ENCODE measurements around the gene PLCB2.

The PLCB2 gene

DNA sequence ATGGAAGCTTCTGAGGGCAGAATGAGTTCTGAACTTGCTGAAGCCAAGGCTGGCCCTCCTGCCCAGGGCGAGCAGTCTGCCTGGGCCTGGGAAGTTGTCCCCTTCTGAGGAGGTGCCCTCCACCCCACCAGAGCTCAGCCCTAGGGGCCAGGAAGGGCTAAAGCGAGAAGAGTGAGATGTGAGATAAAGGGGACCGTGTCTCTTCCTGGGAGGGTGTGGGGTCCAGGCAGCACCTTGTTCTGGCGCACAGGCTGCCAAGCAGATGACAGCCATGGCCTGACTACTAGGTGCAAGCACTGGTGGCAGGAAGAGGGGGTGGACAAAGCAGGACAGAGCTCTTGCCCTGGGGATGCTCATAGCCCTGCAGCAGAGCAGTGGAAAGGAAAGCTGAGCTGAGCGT lies 65.1 kb downstream of the PLCB2 start:
- no peak overlapping the region for H3K27ac ChIP-seq (ENCODE audit: low read length)
- H3K4me3 ChIP-seq (ENCODE audit: low read depth in 1 of 2, low read length in 2 of 2) = no peak overlapping the region

GRCh38 chr15:40242213-40242599 lies 65.5 kb downstream of the PLCB2 start:
- Histone ChIP-seq H3K9me3 (ENCODE audit: control insufficient read depth in 1 of 2, low read length in 2 of 2) (no peaks in the 10 kb centered on the region), H3K27ac (ENCODE audit: low read length) (no peak overlapping the region), H3K27me3 (ENCODE audit: low read depth, low read length) (no peaks in the 10 kb centered on the region), H3K4me3 (ENCODE audit: low read depth in 1 of 2, low read length in 2 of 2) (no peak overlapping the region), H3K4me1 (ENCODE audit: control insufficient read depth in 1 of 2, insufficient read depth in 2 of 2, low read length in 2 of 2) (peaks cover 0 to 10% of the 10 kb centered on the region in 2 donors), H3K36me3 (ENCODE audit: control insufficient read depth in 1 of 2, insufficient read depth in 2 of 2, low read length in 2 of 2) (no peaks in the 10 kb centered on the region)

More for the DNA sequence above, 65.1 kb downstream of the PLCB2 start:
- peaks cover 0 to 10% of the 10 kb centered on the region in 2 donors for H3K4me1 ChIP-seq (ENCODE audit: control insufficient read depth in 1 of 2, insufficient read depth in 2 of 2, low read length in 2 of 2)
- H3K36me3 ChIP-seq (ENCODE audit: control insufficient read depth in 1 of 2, insufficient read depth in 2 of 2, low read length in 2 of 2) = no peaks in the 10 kb centered on the region
- no peaks in the 10 kb centered on the region for H3K9me3 ChIP-seq (ENCODE audit: control insufficient read depth in 1 of 2, low read length in 2 of 2)
- no peaks in the 10 kb centered on the region for H3K27me3 ChIP-seq (ENCODE audit: low read depth, low read length)

- Histone ChIP-seq H3K4me1 (ENCODE audit: control insufficient read depth in 1 of 2, insufficient read depth in 2 of 2, low read length in 2 of 2) (peaks cover 0 to 10% of the 10 kb centered on the region in 2 donors), H3K27me3 (ENCODE audit: low read depth, low read length) (no peaks in the 10 kb centered on the region), H3K27ac (ENCODE audit: low read length) (no peak overlapping the region), H3K9me3 (ENCODE audit: control insufficient read depth in 1 of 2, low read length in 2 of 2) (no peaks in the 10 kb centered on the region), H3K36me3 (ENCODE audit: control insufficient read depth in 1 of 2, insufficient read depth in 2 of 2, low read length in 2 of 2) (no peaks in the 10 kb centered on the region), H3K4me3 (ENCODE audit: low read depth in 1 of 2, low read length in 2 of 2) (no peak overlapping the region)
Measured at GRCh38 chr15:40241269-40242212, 66.2 kb downstream of the PLCB2 start.

GRCh38 chr15:40240619-40241221 lies 67.0 kb downstream of the PLCB2 start:
- Histone ChIP-seq H3K9me3 (ENCODE audit: control insufficient read depth in 1 of 2, low read length in 2 of 2) (no peaks in the 10 kb centered on the region), H3K4me3 (ENCODE audit: low read depth in 1 of 2, low read length in 2 of 2) (no peak overlapping the region), H3K27me3 (ENCODE audit: low read depth, low read length) (no peaks in the 10 kb centered on the region), H3K36me3 (ENCODE audit: control insufficient read depth in 1 of 2, insufficient read depth in 2 of 2, low read length in 2 of 2) (no peaks in the 10 kb centered on the region), H3K27ac (ENCODE audit: low read length) (no peak overlapping the region), H3K4me1 (ENCODE audit: control insufficient read depth in 1 of 2, insufficient read depth in 2 of 2, low read length in 2 of 2) (peaks cover 0 to 10% of the 10 kb centered on the region in 2 donors)

GRCh38 chr15:40239693-40240618 lies 67.8 kb downstream of the PLCB2 start:
- Histone ChIP-seq H3K36me3 (ENCODE audit: control insufficient read depth in 1 of 2, insufficient read depth in 2 of 2, low read length in 2 of 2) (no peaks in the 10 kb centered on the region), H3K9me3 (ENCODE audit: control insufficient read depth in 1 of 2, low read length in 2 of 2) (no peaks in the 10 kb centered on the region), H3K27ac (ENCODE audit: low read length) (no peak overlapping the region), H3K4me1 (ENCODE audit: control insufficient read depth in 1 of 2, insufficient read depth in 2 of 2, low read length in 2 of 2) (peaks cover 0 to 10% of the 10 kb centered on the region in 2 donors), H3K27me3 (ENCODE audit: low read depth, low read length) (no peaks in the 10 kb centered on the region), H3K4me3 (ENCODE audit: low read depth in 1 of 2, low read length in 2 of 2) (no peak overlapping the region)

DNA sequence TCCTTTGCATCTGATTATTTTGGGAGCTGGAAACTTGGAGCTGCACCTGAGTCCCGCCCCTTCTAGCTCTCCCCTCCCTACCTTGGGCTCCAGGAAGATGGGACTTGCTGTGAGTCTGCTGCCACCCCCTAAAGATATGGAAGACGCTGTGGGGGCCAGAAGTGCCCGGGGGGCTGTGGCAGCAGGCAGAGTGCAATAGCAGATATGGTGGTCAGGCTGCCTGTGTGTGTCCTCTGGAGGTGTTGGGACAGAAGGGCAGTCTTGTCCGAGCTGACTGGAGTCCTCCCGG lies 68.4 kb downstream of the PLCB2 start:
- Histone ChIP-seq H3K27ac (ENCODE audit: low read length) (no peak overlapping the region), H3K4me1 (ENCODE audit: control insufficient read depth in 1 of 2, insufficient read depth in 2 of 2, low read length in 2 of 2) (peaks cover 0 to 10% of the 10 kb centered on the region in 2 donors), H3K27me3 (ENCODE audit: low read depth, low read length) (no peaks in the 10 kb centered on the region), H3K4me3 (ENCODE audit: low read depth in 1 of 2, low read length in 2 of 2) (peak overlapping the region in 1 of 2 donors; percentile 44), H3K9me3 (ENCODE audit: control insufficient read depth in 1 of 2, low read length in 2 of 2) (no peaks in the 10 kb centered on the region), H3K36me3 (ENCODE audit: control insufficient read depth in 1 of 2, insufficient read depth in 2 of 2, low read length in 2 of 2) (no peaks in the 10 kb centered on the region)

- H3K9me3 ChIP-seq (ENCODE audit: control insufficient read depth in 1 of 2, low read length in 2 of 2) = no peaks in the 10 kb centered on the region
- H3K4me1 ChIP-seq (ENCODE audit: control insufficient read depth in 1 of 2, insufficient read depth in 2 of 2, low read length in 2 of 2) = peaks cover 0 to 10% of the 10 kb centered on the region in 2 donors
- H3K27ac ChIP-seq (ENCODE audit: low read length) = no peak within 1 kb of the TSS
- no peaks in the 10 kb centered on the region for H3K27me3 ChIP-seq (ENCODE audit: low read depth, low read length)
- H3K4me3 ChIP-seq (ENCODE audit: low read depth in 1 of 2, low read length in 2 of 2) = peak within 1 kb of the TSS; percentile 11 to 44
- H3K36me3 ChIP-seq (ENCODE audit: control insufficient read depth in 1 of 2, insufficient read depth in 2 of 2, low read length in 2 of 2) = no peaks in the 10 kb centered on the region
Measured at GRCh38 chr15:40238532-40239403, 69.0 kb downstream of the PLCB2 start, which contains the start of gene PAK6. Gene PAK6, plus strand, starts transcription at chr15:40239063. Its CDS starts 25,723 bp downstream, at chr15:40264786.
